Central memory CD8-positive, alpha-beta T cell (primary cell): ENCODE measurements around the gene FMNL2.
"Not testable (repeated sequence)": the region's sequence is repeated elsewhere in the genome, so short reads cannot be mapped to it uniquely, and the experiment has no call there.

ENCODE experiments used
- ATAC-seq: fragments of 150-1000 bp; cut with Tn5 transposase; replicated peaks from 2 replicates; pipeline ENCODE4 v1.10.0; 2022; ENCODE audit warnings: mild to moderate bottlenecking, moderate FRiP score, moderate number of reproducible peaks; ENCODE audit not compliant: poor library complexity, severe bottlenecking; ENCODE audit errors: extremely low read depth
- DNase-seq, 2 donors: peaks; one replicate each; pipeline ENCODE4 v3.0.0; 2021; ENCODE audit warnings: low spot score in 2 of 2
- H3K27ac Mint-ChIP-seq: one replicate; pipeline ENCODE4 v1.8.0; 2022; ENCODE audit warnings: low read depth, mild to moderate bottlenecking, moderate library complexity, mixed read lengths
- H3K27me3 Mint-ChIP-seq: one replicate; pipeline ENCODE4 v1.8.0; 2022; ENCODE audit warnings: mixed read lengths
- H3K36me3 Mint-ChIP-seq: one replicate; pipeline ENCODE4 v1.8.0; 2022; ENCODE audit warnings: mild to moderate bottlenecking, moderate library complexity, mixed read lengths; ENCODE audit not compliant: insufficient read depth
- H3K4me1 Mint-ChIP-seq: one replicate; pipeline ENCODE4 v1.8.0; 2022; ENCODE audit warnings: mixed read lengths
- H3K4me3 Mint-ChIP-seq: one replicate; pipeline ENCODE4 v1.8.0; 2022; ENCODE audit warnings: mild to moderate bottlenecking, moderate library complexity, mixed read lengths
- H3K9me3 Mint-ChIP-seq: one replicate; pipeline ENCODE4 v1.8.0; 2022; ENCODE audit warnings: mixed read lengths

The FMNL2 gene

GRCh38 chr2:152325126-152325525, 9.8 kb upstream of the FMNL2 start:
- not testable (repeated sequence) for H3K4me1 Mint-ChIP-seq, H3K27ac Mint-ChIP-seq, ATAC-seq, H3K36me3 Mint-ChIP-seq, H3K4me3 Mint-ChIP-seq, H3K9me3 Mint-ChIP-seq, DNase-seq
- H3K27me3 Mint-ChIP-seq: peaks cover 26% of the 10 kb centered on the region

- Mint-ChIP-seq H3K4me3 (no peak overlapping the region), H3K27me3 (peaks cover 25% of the 10 kb centered on the region), H3K9me3 (no peaks in the 10 kb centered on the region), H3K27ac (no peak overlapping the region), H3K36me3 (no peaks in the 10 kb centered on the region), H3K4me1 (no peaks in the 10 kb centered on the region)
- DNase-seq (no peak), ATAC-seq (no peak)
Measured at GRCh38 chr2:152326710-152327109, 8.3 kb upstream of the FMNL2 start.

GRCh38 chr2:152328013-152328412, 7.0 kb upstream of the FMNL2 start:
- ATAC-seq (no peak), DNase-seq (no peak)

GRCh38 chr2:152330235-152330866, 4.6 kb upstream of the FMNL2 start:
- no peaks in the 10 kb centered on the region for H3K9me3 Mint-ChIP-seq
- no peaks in the 10 kb centered on the region for H3K36me3 Mint-ChIP-seq
- DNase-seq (no peak), ATAC-seq (no peak)
- peaks cover 57% of the 10 kb centered on the region for H3K27me3 Mint-ChIP-seq
- no peak overlapping the region for H3K27ac Mint-ChIP-seq
- no peak overlapping the region for H3K4me3 Mint-ChIP-seq
- peaks cover 4% of the 10 kb centered on the region for H3K4me1 Mint-ChIP-seq

More at GRCh38 chr2:152328013-152328412, 7.0 kb upstream of the FMNL2 start:
- no peak overlapping the region for H3K4me3 Mint-ChIP-seq
- H3K36me3 Mint-ChIP-seq: no peaks in the 10 kb centered on the region
- no peaks in the 10 kb centered on the region for H3K9me3 Mint-ChIP-seq
- no peak overlapping the region for H3K27ac Mint-ChIP-seq
- H3K4me1 Mint-ChIP-seq: no peaks in the 10 kb centered on the region
- H3K27me3 Mint-ChIP-seq: peaks cover 36% of the 10 kb centered on the region

- peaks cover 67% of the 10 kb centered on the region for H3K27me3 Mint-ChIP-seq
- peak overlapping the region; percentile 76 for H3K4me3 Mint-ChIP-seq
- H3K4me1 Mint-ChIP-seq: peaks cover 13% of the 10 kb centered on the region
- no peaks in the 10 kb centered on the region for H3K9me3 Mint-ChIP-seq
- no peak for ATAC-seq
- DNase-seq: no peak
- H3K36me3 Mint-ChIP-seq: no peaks in the 10 kb centered on the region
- H3K27ac Mint-ChIP-seq: no peak overlapping the region
Measured at GRCh38 chr2:152334701-152335015, 316 bp upstream of the FMNL2 start.

GRCh38 chr2:152335726-152336118, 748 bp downstream of the FMNL2 start:
- Mint-ChIP-seq H3K9me3 (no peaks in the 10 kb centered on the region), H3K27me3 (peaks cover 66% of the 10 kb centered on the region), H3K4me1 (peaks cover 13% of the 10 kb centered on the region), H3K27ac (no peak overlapping the region), H3K36me3 (no peaks in the 10 kb centered on the region), H3K4me3 (peak overlapping the region; percentile 73)
- ATAC-seq (no peak), DNase-seq (no peak)

GRCh38 chr2:152336119-152336853, 1.3 kb downstream of the FMNL2 start:
- Mint-ChIP-seq H3K27me3 (peaks cover 66% of the 10 kb centered on the region), H3K4me1 (peaks cover 13% of the 10 kb centered on the region), H3K4me3 (peak overlapping the region; percentile 73), H3K27ac (no peak overlapping the region), H3K9me3 (no peaks in the 10 kb centered on the region), H3K36me3 (no peaks in the 10 kb centered on the region)
- DNase-seq (no peak), ATAC-seq (no peak)

GRCh38 chr2:152336854-152337510, 2.0 kb downstream of the FMNL2 start:
- H3K4me3 Mint-ChIP-seq: peak overlapping the region; percentile 73
- no peaks in the 10 kb centered on the region for H3K9me3 Mint-ChIP-seq
- peaks cover 66% of the 10 kb centered on the region for H3K27me3 Mint-ChIP-seq
- no peaks in the 10 kb centered on the region for H3K36me3 Mint-ChIP-seq
- no peak for ATAC-seq
- no peak for DNase-seq
- no peak overlapping the region for H3K27ac Mint-ChIP-seq
- H3K4me1 Mint-ChIP-seq: peaks cover 13% of the 10 kb centered on the region

- no peaks in the 10 kb centered on the region for H3K9me3 Mint-ChIP-seq
- H3K36me3 Mint-ChIP-seq: no peaks in the 10 kb centered on the region
- H3K4me1 Mint-ChIP-seq: peaks cover 13% of the 10 kb centered on the region
- peaks cover 61% of the 10 kb centered on the region for H3K27me3 Mint-ChIP-seq
- DNase-seq (no peak), ATAC-seq (no peak)
- peak overlapping the region; percentile 73 for H3K4me3 Mint-ChIP-seq
- no peak overlapping the region for H3K27ac Mint-ChIP-seq
Measured at GRCh38 chr2:152337511-152337903, 2.5 kb downstream of the FMNL2 start.

- Mint-ChIP-seq H3K27ac (no peak overlapping the region), H3K27me3 (peaks cover 39% of the 10 kb centered on the region), H3K4me1 (peaks cover 11% of the 10 kb centered on the region), H3K9me3 (no peaks in the 10 kb centered on the region), H3K36me3 (no peaks in the 10 kb centered on the region), H3K4me3 (no peak overlapping the region)
- no peak for DNase-seq
- ATAC-seq: no peak
Measured at GRCh38 chr2:152339556-152340286, 4.7 kb downstream of the FMNL2 start.

GRCh38 chr2:152342259-152343046, 7.5 kb downstream of the FMNL2 start:
- H3K36me3 Mint-ChIP-seq: no peaks in the 10 kb centered on the region
- no peaks in the 10 kb centered on the region for H3K4me1 Mint-ChIP-seq
- DNase-seq (no peak), ATAC-seq (no peak)
- no peaks in the 10 kb centered on the region for H3K9me3 Mint-ChIP-seq
- peaks cover 19% of the 10 kb centered on the region for H3K27me3 Mint-ChIP-seq
- H3K27ac Mint-ChIP-seq: no peak overlapping the region
- H3K4me3 Mint-ChIP-seq: no peak overlapping the region

GRCh38 chr2:152343426-152343825, 8.5 kb downstream of the FMNL2 start:
- DNase-seq: no peak
- Mint-ChIP-seq H3K36me3 (no peaks in the 10 kb centered on the region), H3K27ac (no peak overlapping the region), H3K4me1 (no peaks in the 10 kb centered on the region), H3K9me3 (no peaks in the 10 kb centered on the region), H3K27me3 (peaks cover 9% of the 10 kb centered on the region), H3K4me3 (no peak overlapping the region)
- no peak for ATAC-seq
